WERI-Rb-1 (cell line): ENCODE data around the gene PTPN14.

Experiments used
- DNase-seq: peaks from one replicate; pipeline ENCODE4 v3.0.0-alpha.2; 2020
- H3K27ac ChIP-seq: fragments of 250-450 bp; sonication (Bioruptor Pico); 2 replicates; pipeline ENCODE4 v1.5.1; 2020; ENCODE audit warnings: mild to moderate bottlenecking, moderate library complexity
- H3K27me3 ChIP-seq: fragments of 250-450 bp; sonication (Bioruptor Pico); 2 replicates; pipeline ENCODE4 v1.5.1; 2021; ENCODE audit warnings: mild to moderate bottlenecking, low read depth, moderate library complexity; ENCODE audit not compliant: insufficient read depth, severe bottlenecking
- H3K36me3 ChIP-seq: fragments of 250-450 bp; sonication (Bioruptor Pico); 2 replicates; pipeline ENCODE4 v1.5.1; 2020; ENCODE audit warnings: mild to moderate bottlenecking, moderate library complexity
- H3K4me3 ChIP-seq: 2 replicates; pipeline ENCODE4 v1.5.1; 2011; ENCODE audit warnings: low read depth, mild to moderate bottlenecking, control low read depth, low read length
- H3K9me3 ChIP-seq: fragments of 250-450 bp; sonication (Bioruptor Pico); 2 replicates; pipeline ENCODE4 v1.5.1; 2021; ENCODE audit warnings: mild to moderate bottlenecking, moderate library complexity; ENCODE audit not compliant: severe bottlenecking
- TF ChIP-seq, protein P1 (sequence below): IDR thresholded peaks from 2 replicates; pipeline ENCODE4 v1.5.1; 2011; ENCODE audit warnings: low read depth, mild to moderate bottlenecking, control low read depth, inconsistent platforms, low read length

Gene PTPN14

DNA sequence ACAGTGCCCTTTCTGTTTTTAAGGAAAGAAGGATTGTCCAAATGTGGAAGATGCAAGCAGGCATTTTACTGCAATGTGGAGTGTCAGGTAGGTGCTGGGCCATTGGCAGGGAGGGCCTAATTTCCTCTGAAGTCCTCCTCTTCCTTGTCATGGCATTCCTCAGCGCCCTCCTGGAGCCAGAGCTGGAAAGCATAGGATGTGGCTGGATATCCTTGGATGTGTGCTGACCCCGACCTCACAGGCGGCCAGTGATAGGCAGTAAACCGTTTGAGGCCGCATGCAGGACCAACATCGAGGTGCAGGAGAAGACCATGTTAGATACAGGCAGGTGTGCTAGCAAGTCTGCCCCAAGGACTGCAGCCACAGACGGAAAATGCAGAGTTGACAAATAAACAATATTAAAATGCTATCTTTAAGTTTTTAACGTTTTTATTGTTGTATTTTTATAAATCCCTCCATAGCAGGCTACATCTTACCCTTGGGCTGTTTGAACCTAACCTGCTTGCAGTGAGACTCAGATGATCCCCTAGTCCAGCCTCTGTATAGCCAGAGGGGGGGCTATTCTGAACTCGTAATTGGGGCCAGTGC, 246.1 kb downstream of the PTPN14 start:
- no peaks in the 10 kb centered on the region for H3K27me3 ChIP-seq

DNA sequence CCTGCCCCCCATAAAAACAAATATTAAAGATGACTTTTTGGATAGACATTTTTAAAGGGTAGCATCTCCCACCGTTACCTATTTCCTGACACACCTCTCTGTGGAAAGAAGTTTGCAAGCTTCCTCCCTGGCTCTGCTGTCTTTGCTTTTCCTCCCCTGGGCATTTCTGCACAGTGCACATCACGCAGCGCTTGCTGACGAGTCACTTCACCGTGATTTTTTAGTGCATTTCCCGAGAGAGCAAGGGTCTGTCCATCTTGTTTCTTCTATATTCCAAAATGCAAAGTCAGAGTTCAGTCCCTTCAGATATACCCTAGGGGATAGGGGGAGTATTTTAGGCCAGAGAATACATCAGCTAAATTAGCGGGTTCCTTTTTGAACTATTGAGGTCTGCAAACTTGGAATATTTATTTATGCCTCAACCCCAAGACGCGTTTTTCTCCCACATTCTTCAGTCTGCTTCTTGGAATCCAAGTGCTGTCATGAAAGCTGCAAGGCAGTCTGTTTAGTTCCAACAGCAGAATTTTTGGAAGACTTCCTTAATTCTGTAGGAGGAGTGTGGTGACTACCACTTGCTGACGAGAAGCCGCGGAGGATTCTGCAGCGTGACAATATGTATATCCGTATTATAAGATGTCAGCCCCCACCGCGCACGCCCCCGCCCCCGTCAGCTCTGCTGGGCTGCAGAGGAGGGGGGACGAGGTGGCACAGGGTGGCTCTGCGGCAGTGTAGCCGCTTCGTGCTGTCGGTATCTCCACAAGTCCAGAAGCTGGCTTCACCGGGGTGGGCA, 248.1 kb downstream of the PTPN14 start:
- Histone ChIP-seq H3K27me3 (no peaks in the 10 kb centered on the region), H3K27ac (no peak overlapping the region), H3K36me3 (no peaks in the 10 kb centered on the region), H3K9me3 (no peaks in the 10 kb centered on the region), H3K4me3 (no peak overlapping the region)
- no peak for DNase-seq
- TF ChIP-seq, protein P1, sequence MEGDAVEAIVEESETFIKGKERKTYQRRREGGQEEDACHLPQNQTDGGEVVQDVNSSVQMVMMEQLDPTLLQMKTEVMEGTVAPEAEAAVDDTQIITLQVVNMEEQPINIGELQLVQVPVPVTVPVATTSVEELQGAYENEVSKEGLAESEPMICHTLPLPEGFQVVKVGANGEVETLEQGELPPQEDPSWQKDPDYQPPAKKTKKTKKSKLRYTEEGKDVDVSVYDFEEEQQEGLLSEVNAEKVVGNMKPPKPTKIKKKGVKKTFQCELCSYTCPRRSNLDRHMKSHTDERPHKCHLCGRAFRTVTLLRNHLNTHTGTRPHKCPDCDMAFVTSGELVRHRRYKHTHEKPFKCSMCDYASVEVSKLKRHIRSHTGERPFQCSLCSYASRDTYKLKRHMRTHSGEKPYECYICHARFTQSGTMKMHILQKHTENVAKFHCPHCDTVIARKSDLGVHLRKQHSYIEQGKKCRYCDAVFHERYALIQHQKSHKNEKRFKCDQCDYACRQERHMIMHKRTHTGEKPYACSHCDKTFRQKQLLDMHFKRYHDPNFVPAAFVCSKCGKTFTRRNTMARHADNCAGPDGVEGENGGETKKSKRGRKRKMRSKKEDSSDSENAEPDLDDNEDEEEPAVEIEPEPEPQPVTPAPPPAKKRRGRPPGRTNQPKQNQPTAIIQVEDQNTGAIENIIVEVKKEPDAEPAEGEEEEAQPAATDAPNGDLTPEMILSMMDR, result no peak

More for the DNA sequence above, 246.1 kb downstream of the PTPN14 start:
- Histone ChIP-seq H3K36me3 (no peaks in the 10 kb centered on the region), H3K4me3 (no peak overlapping the region), H3K27ac (no peak overlapping the region), H3K9me3 (no peaks in the 10 kb centered on the region)
- TF ChIP-seq, protein P1, result no peak
- DNase-seq, result no peak

DNA sequence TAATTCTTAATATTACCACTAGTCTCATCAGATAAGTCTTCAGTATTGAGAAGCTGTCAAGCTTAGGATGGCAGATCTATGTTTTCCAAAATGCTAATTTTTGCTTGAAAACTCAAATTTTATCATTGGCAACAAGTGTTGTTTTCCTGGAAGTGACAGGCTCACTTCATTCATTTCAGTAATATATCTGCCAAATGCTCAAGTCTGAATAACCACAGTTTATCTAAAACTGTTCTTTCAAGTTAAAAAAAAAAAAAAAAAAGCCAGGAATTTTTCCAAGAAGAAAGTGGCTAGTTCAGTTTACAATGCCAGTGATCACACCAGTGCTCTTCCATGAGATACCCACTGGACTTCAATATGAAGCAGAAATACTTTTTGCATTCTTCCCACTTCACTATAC, 249.9 kb downstream of the PTPN14 start:
- no peak for DNase-seq
- TF ChIP-seq, protein P1, result no peak
- H3K9me3 ChIP-seq, result no peaks in the 10 kb centered on the region
- no peak overlapping the region for H3K27ac ChIP-seq
- no peaks in the 10 kb centered on the region for H3K27me3 ChIP-seq
- no peak overlapping the region for H3K4me3 ChIP-seq
- no peaks in the 10 kb centered on the region; the same call in 1 of the 2 replicates for H3K36me3 ChIP-seq

DNA sequence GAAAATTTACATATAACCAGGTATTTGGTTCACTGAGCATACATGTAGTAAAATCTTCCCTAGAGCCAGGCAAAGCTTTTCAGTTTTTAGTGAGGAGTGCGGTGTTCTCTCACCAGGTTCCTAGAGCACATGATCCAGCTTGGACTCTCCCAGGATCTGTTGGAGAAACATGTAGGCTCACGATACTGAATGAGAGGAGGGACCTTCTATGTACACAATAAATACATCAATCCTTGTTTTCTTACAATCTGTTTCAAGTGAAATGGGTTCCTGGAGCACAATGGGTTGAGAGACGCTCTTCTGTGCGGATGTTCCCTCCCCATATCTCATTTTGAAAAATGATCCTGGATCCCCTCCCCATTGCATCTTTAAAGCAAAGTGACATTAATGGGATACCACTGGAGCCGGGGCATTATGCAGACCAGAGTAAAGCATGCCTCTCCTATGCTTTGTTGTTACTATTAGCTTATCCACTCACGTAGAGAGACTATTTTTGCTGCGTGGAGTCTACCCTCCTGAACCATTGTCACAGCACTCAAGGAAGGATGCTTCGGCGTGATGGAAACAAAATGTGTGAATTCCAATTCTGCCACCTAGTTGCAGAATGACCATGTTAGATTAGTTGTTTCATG, 251.1 kb downstream of the PTPN14 start:
- no peak for DNase-seq
- TF ChIP-seq, protein P1, result no peak
- Histone ChIP-seq H3K4me3 (no peak overlapping the region), H3K27me3 (no peaks in the 10 kb centered on the region), H3K36me3 (no peaks in the 10 kb centered on the region; the same call in 1 of the 2 replicates), H3K9me3 (no peaks in the 10 kb centered on the region), H3K27ac (no peak overlapping the region)
